PC-9 (cell line): ENCODE measurements around the gene CCDC134.

Experiments used
- EZH2 ChIP-seq: fragments of 200-600 bp; sonication (generic); IDR thresholded peaks from 2 replicates; pipeline ENCODE4 v1.8.0; 2017; ENCODE audit warnings: antibody characterized with exemption, low read depth
- TF ChIP-seq, protein P1 (sequence below): fragments of 200-600 bp; sonication (generic); conservative IDR thresholded peaks from 2 replicates; pipeline ENCODE4 v1.6.1; 2017; ENCODE audit warnings: mixed run types, antibody characterized with exemption, mild to moderate bottlenecking, moderate library complexity

DNA sequence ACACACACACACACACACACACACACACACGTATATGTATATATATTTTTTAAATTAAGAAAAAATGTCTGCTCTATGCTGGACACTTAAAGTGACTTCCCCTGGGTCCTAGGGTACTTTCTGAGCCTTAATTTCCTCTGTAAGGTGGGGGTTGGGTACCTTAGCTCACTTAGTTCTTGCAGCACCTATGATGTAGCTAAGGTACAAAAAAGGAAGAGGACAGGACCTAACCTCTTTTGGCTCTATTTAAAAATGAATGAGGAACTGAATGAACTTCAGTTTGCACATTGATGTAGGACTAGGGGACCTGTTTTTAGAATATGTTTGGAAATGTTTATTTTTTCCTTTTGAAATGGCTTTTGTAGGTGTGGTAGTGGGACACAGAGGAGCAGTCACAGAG lies 43.6 kb downstream of the CCDC134 start:
- TF ChIP-seq EZH2: no peak
- TF ChIP-seq, protein P1, sequence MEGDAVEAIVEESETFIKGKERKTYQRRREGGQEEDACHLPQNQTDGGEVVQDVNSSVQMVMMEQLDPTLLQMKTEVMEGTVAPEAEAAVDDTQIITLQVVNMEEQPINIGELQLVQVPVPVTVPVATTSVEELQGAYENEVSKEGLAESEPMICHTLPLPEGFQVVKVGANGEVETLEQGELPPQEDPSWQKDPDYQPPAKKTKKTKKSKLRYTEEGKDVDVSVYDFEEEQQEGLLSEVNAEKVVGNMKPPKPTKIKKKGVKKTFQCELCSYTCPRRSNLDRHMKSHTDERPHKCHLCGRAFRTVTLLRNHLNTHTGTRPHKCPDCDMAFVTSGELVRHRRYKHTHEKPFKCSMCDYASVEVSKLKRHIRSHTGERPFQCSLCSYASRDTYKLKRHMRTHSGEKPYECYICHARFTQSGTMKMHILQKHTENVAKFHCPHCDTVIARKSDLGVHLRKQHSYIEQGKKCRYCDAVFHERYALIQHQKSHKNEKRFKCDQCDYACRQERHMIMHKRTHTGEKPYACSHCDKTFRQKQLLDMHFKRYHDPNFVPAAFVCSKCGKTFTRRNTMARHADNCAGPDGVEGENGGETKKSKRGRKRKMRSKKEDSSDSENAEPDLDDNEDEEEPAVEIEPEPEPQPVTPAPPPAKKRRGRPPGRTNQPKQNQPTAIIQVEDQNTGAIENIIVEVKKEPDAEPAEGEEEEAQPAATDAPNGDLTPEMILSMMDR: no peak
